Inflammatory macrophage treated with lipopolysaccharide for 1 hour (primary cell): Measurements from ENCODE around the gene SLC7A7.
"Not testable (repeated sequence)": the region's sequence is repeated elsewhere in the genome, so short reads cannot be mapped to it uniquely, and the experiment has no call there.

Experiments used
- DNase-seq, 2 donors: peaks; one replicate each; pipeline ENCODE4 v3.0.0-alpha.2; 2020 to 2022

Gene SLC7A7

DNA sequence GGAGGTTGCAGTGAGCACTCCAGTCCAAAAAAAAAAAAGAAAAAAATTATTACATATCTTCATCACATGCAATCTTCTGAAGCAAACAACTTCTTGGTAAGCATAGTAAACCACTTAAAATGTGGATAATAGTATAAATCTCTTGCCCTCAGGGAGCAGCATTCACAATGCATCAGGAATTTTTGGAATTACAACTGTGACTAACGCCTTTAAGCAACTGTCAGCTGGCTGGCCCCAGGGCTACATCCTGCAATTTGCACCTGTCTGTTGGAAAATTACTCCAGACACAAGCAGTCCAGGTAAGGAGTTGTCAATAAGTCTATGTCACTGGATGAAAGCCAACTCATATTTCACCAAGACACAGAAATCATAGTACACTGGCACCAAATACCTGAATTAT, 5.5 kb upstream of the SLC7A7 start:
- DNase-seq: no peak

DNA sequence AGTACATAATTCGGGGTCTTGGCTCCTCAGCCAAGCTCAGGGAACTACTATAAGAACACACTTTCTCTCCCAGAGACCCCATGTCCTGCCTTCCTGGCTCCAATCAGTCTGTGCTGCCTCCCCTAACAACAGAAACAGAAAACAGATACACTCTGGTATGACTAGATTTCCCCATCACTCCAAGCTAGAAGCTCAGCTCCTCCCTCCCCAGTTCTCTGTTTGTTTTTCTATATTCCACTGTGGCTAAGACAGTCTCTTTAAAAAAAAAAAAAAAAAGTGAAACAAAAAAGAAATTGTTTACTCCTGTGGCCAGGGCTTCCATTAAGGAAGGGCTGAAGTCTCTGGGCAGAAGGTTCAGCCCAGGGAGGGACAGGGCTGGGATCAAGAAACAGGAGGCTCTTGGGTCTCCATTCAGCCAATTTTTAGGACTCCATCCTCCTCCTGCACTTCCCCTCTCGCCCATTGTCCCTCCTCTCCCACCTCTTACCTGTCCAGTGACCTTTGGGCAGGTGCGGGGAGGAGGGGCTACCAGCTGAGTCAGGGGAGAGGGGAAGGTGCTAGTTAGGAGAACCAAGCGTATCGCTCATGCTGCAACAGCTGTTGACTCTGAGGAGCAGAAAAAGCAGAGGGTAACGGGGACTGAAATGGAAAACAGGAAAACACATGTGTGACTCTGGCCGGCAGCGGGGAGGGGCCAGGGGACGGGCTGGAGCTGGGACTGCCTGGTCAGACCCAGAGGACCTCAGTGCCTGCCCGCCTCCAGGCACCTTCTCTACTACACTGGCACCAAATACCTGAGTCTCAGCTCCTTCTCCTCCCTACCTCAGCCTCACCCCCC, 4.1 kb upstream of the SLC7A7 start:
- no peak for DNase-seq

DNA sequence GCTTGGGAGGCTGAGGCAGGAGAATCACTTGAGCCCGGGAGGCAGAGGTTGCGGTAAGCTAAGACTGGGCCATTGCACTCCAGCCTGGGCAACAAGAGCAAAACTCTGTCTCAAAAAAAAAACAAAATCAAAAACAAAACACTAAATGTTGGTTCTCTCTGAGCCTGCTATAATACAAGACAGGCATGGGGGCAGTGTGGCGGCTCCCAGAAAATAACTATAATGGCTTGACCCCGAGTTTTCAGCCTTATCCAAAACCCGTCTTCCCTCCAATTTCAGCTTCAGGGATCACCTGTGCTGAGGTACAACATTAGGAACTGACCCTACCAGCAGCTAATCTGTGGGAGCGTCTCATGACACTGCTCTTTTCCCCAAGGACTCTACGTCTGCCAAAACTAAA, 862 bp downstream of the SLC7A7 start:
- DNase-seq: no peak

DNA sequence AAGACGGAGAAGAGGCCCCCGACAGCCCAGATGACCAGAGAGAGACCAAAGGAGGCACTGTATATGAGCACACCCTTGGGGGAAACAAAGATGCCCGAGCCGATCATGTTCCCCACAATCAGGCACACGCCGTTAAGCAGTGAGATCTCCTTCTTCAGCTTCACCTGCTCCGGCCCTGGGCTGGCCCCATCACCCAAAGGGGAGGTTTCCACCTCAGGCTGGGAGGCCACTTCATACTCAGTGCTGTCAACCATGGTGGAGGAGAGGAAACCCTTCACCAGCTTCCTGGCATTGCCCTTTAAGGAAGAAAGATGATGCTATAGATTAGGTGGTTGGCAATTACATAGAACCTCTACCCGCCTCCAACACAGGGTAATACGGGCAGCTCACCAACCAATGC, 2.1 kb downstream of the SLC7A7 start:
- DNase-seq: no peak

DNA sequence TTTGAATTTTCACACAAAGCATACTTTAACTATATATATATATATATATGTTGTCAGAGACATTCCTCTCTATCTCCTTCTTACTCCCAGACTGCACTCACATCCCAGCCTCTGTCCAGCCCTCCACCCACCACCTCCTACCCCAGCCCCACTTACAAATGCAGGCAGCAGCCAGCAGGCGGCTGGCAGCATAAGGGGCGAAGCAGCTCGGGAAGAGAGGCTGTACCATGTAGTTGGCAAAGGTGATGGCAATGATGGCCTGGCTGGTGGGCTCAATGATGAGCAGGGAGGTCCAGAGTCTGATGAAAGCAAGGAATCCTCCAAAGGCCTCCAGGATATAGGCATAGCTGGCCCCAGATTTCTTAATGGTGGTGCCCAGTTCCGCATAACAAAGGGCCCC, 2.5 kb downstream of the SLC7A7 start:
- no peak for DNase-seq

DNA sequence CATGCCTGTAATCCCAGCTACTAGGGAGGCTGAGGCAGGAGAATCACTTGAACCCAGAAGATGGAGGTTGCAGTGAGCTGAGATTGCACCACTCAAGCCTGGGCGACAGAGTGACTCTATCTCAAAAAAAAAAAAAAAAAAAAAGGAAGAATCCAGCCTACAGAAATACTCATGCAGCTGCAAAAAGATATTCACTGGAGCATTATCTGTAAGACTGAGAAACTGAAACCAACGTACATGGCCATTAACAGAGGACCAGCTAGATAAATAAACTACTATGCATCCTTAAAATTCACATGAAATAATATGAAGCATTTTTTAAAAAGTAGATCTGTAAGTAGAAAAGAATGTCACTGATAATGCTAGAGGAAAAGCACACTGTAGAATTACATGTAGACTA, 3.5 kb downstream of the SLC7A7 start:
- peak; percentile 64 to 77 for DNase-seq

DNA sequence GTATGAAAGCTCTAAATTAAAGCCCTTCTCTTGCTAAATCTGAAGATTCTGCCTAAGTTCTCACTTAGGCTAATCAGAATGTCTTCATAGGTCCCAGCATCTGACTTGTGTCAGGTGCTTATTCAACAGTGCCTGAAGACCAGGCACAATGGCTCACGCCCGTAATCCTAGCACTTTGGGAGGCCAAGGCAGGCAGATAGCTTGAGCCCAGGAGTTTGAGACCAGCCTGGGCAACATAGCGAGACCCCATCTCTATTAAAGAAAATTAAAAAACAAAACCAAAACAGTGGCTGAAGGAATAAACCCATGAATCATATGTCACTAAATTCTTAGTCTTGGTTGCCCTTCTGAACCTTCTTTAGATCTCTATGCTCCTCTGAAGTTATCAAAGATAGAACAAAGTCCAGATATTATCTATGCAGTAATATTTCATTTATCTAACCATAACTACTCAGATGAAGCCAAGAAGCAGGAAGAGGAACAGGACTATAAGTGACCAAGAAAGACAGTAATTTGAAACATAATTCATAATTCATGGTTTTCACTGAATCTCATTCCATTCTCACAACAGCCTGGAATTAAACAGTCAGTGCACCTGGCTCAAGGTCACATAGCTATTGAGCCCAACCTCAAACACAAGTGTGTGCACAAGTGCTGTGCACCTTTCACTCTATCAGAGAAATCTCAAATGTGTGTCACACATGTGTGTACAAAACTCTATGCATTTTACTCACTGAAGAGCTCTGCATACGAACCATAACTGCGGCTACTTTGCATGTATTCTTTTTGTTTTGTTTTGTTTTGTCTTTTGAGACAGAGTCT, 6.6 kb downstream of the SLC7A7 start:
- DNase-seq: no peak

DNA sequence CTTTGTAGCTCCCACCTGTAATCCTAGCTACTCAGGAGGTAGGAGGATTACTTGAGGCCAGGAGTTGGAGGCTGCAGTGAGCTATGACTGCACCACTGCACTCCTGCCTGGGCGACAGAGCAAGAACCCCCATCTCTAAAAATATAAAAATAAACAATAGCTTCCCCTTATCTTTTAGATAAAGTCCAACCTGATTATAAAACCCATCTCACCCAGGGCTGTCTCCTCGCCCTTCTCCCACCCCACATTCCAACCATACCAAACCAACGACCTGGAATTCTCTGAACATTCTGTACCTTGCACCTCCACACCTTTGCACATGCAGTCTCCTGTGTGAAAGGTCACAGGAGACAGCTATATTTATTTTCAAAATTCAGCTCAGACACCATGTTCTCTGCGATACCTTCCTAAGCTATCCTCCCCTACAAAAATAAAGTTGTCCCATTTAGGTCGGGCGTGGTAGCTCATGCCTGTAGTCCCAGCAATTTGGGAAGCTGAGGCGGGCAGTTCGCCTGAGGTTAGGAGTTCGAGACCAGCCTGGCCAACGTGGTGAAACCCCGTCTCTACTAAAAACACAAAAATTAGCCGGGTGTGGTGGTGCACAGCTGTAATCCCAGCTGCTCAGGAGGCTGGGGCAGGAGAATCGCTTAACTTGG, 7.7 kb downstream of the SLC7A7 start:
- DNase-seq: no peak

DNA sequence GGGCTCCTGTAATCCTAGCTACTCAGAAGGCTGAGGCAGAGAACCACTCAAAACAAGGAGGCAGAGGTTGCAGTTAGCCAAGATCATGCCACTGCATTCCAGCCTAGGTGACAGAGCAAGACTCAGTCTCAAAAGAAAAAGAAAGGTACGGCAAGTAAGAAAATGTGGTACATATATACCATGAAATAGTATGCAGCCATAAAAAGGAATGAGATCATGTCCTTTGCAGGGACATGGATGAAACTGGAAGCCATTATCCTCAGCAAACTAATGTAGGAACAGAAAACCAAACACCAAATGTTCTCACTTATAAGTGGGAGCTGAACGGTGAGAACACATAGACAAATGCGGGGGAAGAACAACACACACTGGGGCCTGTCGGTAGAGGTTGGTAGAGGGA, 10.0 kb downstream of the SLC7A7 start:
- not testable (repeated sequence) for DNase-seq

DNA sequence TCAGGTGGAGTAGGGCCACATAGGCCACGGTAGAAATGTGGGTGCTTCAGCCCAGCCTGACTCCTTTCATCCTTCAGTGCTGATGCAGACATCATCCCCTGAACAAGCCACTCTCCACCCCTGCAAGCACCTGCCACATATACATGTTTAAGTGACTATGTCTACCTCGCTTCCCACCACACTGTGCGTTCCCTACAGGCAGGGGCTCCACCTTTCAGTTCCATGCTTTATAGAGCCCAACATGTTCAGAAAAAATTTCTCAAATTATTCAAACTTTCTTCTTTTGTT, 11.6 kb downstream of the SLC7A7 start:
- no peak for DNase-seq

DNA sequence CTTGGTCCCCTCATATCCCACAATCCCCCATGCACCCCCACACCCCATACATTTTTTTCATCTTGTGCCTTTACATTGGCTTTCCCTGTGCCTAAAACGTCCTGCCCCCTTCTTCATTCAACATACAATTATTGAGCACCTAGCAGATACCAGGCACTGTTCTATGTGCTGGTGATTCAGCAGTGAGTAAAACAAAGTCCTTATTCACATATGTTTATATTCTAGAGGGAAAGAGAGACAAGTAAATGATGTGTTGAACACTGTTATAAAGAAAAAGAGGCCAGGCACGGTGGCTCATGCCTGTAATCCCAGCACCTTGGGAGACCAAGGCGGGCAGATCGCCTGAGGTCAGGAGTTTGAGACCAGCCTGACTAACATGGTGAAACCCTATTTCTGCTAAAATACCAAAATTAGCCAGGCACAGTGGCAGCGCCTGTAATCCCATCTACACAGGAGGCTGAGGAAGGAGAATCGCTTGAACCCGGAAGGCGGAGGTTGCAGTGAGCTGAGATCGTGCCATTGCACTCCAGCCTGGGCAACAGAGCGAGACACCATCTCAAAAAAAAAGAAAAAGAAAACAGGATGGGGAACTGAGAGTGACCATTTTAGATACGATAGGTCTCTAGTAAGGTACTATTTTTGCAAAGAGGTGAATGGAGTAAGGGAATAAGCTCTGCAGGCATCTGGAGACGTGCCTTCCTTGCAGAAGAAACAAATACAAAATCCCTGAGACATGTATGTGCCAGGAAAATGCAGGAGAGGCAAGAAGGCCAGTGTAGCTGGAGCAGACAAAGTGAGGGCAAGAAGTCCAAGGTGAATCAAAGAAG, 12.2 kb downstream of the SLC7A7 start:
- no peak for DNase-seq

DNA sequence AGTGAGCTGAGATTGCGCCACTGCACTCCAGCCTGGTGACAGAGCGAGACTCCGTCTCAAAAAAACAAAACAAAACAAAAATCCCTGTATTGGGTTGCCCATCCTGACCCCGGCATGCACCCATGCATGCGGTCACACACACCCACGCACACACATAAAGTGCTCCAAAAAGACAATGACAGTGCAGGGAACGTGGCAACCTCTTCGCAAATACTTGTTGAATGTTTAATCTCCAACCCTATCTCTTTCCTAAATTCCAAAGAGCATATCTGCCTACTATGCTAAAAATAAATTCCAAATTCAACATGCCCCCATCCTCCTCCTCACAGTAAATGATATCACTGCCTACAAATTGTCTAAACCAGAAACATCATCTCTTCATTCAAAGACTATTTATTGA, 13.5 kb downstream of the SLC7A7 start:
- peak in 1 of 2 donors; percentile 59 for DNase-seq

DNA sequence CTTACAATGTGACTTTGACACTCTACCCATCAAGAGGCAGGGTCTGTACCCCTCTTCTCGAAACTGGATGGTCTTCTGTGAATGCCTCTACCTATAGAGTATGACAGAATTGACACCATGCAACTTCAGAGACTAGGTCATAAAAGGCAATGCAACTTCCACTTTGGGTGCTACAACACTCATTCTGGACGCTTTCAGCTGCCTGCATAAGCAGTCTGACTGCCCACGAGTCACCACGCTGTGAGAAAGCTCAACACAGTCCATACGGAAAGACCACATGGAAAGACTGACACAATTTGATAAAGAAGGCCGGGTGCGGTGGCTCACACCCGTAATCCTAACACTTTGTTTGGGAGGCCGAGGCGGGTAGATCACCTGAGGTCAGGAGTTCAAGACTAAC, 14.9 kb downstream of the SLC7A7 start:
- peak; percentile 64 to 82 for DNase-seq

DNA sequence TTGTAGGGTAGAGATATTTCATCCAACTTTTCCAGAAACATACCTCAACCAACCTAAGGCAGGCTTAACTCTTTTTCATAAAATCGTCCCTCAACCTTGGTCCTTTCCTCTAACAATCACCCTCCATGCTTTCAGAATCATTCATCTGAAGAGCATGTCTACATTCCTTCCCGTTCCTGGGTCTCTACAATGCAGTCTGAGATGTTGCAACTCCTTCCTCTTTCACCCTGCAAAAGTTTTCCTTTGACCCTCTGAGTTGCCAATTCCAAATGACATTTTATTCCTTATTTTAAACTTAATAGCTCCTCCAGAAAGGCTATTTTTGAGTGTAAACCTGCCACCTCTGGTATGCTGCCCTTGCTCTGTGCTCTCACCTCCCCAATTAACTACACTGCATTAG, 16.7 kb downstream of the SLC7A7 start:
- DNase-seq: peak; percentile 67 to 69

DNA sequence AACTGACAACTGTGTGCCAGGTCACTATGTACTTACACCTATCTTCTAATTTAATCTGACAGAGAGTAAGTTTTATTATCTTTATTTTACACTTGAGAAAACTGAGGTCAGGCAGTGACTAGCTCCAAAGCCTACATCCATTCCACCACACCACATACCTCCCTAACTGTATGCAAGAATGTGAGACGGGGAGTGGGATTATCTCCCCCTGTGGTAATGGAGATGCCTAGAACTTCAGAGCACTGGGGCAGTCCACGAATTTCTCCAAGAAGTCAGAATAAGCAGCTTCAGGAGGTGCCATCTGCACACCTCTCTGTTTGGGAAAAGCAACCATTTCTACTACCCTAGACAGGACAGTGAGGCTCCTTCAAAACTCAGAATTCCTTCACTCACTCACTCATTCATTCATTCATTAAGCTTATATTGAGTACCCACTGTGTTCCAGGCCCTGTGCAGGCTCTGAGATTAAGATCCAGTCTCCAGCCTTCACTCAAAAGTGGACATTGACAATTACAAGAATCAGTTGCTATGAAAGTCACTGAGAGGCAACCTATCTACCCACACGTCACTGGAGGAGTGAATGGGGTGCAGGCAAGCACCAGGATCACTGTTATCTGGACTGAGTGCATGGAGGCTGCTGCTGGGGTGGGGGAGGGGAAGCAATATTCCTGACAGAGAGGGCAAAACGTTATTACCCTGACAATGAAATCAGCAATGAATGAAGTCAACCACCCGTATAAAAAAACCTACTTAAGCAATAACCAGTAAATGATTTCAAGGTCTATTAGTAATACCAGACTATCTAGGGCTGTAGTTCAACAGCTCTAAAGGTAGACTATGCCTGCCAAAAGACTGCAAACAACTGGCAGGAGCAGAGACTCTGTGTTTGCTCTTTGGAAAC, 18.0 kb downstream of the SLC7A7 start:
- no peak for DNase-seq

DNA sequence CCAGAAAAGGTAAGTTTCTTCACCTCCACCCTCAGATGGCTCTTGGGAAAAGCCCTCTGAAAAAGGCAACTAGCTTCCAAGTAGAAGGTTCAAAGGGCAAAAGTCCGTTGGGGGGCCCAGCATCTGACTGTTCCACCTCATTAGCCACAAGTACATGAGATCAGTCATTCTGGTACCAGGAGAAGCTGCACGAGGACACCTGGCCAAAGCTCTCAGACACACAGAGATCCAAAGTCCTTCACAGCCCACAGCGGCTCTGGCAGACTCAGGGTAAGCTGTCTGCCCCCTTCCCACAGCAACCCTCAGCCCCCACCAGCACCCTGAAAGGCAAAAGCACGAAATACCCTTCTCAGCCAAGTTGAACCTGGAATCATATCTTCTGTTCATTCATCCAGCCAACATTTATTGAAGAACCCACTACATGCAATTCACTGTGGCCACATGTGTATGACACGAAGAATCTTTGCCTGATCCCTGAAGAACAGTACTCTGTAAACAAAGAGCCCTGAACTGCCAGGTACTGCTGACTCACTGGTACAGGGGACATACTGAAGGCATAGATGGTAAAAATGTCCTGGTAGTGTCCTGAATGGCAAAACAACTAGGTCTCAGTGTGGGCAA, 19.0 kb downstream of the SLC7A7 start:
- no peak for DNase-seq

DNA sequence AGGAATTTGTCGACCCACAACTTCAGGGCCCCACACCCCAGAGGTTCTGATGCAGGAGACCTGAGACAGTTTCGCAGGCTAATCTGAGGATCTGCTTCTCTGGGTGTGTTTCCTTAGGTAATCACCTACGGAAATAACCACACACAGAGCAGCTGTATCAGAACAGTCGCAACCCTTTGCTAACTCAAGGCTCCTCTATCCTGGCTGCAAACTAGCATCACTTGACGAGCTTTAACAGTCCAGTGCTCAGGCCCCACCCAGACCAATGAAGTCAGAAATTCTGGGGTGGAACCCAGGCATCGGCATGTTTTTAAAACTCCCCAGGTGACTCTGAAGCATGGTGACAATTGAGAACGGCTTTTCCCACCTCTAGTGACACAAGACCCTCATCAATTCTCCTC, 20.7 kb downstream of the SLC7A7 start:
- DNase-seq: no peak

DNA sequence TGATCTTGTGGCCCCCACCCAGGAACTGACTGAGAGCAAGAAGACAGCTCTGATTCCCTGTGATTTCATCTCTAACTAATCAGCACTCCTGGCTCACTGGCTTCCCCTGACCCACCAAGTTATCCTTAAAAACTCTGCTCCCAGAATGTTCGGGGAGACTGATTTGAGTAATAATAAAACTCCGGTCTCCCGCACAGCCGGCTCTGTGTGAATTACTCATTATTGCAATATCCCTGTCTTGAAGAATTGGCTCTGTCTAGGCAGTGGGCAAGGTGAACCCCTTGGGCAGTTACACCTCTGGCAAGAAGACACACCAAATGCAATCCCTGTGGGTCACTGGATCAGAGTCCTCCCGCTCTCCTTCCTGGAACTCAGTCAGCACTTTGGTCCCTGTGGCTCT, 21.3 kb downstream of the SLC7A7 start:
- no peak for DNase-seq

DNA sequence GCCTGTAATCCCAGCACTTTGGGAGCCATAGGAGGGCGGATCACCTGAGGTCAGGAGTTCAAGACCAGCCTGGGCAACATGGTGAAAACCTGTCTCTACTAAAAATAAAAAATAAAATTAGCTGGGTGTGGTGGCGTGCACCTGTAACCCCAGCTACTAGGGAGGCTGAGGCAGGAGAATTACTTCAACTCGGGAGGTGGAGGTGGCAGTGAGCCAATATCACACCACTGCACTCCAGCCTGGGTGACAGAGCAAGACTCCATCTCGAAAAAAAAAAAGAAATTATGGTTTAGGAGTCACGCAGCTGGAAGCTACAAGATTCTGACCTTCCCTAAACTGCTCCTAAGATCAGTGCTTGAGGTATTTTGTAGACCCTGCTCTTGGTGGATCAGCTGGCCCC, 21.7 kb downstream of the SLC7A7 start:
- not testable (repeated sequence) for DNase-seq

DNA sequence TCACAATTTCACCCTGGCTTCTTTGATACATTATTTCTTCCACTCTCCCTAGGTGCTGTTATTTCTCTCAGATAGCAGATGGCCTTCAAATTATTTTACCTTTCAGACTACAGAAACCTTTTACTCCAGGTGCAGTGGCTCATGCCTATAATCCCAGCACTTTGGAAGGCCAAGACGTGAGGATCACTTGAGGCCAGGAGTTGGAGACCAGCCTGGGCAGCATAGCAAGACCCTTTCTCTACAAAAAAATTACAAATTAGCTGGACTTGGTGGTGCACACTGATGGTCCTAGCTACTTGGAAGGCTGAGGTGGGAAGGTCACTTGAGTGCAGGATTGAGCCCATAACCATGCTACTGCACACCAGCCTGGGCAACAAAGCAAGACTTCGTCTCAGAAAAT, 23.1 kb downstream of the SLC7A7 start:
- no peak for DNase-seq

DNA sequence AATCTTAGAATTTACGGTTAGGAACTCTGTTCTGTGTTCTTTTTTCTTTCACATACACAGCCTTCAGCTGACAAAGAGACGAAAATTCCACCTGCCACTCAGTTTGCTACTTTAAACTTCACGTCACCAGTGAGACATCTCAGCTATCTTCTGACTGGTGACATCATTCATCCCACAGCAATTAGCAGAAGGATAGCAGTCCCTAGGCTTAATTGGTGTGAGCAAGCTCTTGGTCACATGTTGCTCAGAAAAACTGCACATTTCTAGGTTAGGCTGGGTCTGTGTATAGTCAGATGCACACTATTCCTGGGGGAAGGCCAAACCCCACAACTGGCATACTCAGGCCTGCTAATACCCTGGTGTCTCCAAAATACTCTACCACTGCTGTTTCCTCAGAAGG, 23.9 kb downstream of the SLC7A7 start:
- DNase-seq: peak; percentile 85 to 94

DNA sequence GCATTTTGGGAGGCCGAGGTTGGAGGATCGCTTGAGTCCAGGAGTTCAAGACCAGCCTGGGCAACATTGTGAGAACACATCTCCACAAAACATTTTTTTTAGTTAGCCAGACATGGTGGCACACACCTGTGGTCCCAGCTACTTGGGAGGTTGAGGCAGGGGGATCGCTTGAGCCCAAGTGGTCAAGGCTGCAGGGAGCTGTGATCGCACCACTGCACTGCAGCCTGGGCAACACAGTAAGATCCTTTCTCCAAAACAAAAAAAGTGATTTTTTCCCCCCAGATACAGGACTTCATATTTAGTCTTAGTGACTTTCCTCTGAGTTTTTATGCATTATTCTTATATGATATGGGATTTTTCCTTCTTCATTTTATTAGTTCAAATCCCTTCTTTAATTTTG, 28.6 kb downstream of the SLC7A7 start:
- DNase-seq: no peak
